GM18951 (cell line): ENCODE data around the gene TPCN1.
A peak's percentile ranks its signal among the peaks of the same experiment; 100 is the strongest.

Source experiments
- POLR2A ChIP-seq: IDR thresholded peaks from 4 replicates; pipeline ENCODE4 v1.6.1; 2011; ENCODE audit warnings: mild to moderate bottlenecking; ENCODE audit not compliant: insufficient read length, insufficient read depth; ENCODE audit errors: extremely low read depth
- in situ Hi-C: fragments of 300-500 bp; cut with MboI; formaldehyde crosslinking; loops from one replicate; pipeline ENCODE4 v1.12.0; 2022; ENCODE audit warnings: low sequenced_read_pairs, mixed read lengths, inconsistent platforms; ENCODE audit not compliant: unreplicated experiment

Gene TPCN1

GRCh38 chr12:113232840-113233585, 11.7 kb downstream of the TPCN1 start:
- TF ChIP-seq POLR2A: peak; percentile 43
- in situ Hi-C loops: no loop called here

- TF ChIP-seq POLR2A: no peak
- in situ Hi-C loops: no loop called here
Measured at GRCh38 chr12:113233967-113234366, 12.7 kb downstream of the TPCN1 start.

- in situ Hi-C loops: no loop called here
- TF ChIP-seq POLR2A: no peak
Measured at GRCh38 chr12:113234483-113234882, 13.2 kb downstream of the TPCN1 start.

- TF ChIP-seq POLR2A: no peak
- in situ Hi-C loops: no loop called here
Measured at GRCh38 chr12:113235976-113236375, 14.7 kb downstream of the TPCN1 start.

- no peak for TF ChIP-seq POLR2A
- in situ Hi-C loops: no loop called here
Measured at GRCh38 chr12:113236539-113237399, 15.5 kb downstream of the TPCN1 start.

- no peak for TF ChIP-seq POLR2A
- in situ Hi-C loops: no loop called here
Measured at GRCh38 chr12:113237748-113238147, 16.5 kb downstream of the TPCN1 start.

- in situ Hi-C loops: no loop called here
Measured at GRCh38 chr12:113238309-113238708, 17.0 kb downstream of the TPCN1 start.

GRCh38 chr12:113239288-113239771, 18.1 kb downstream of the TPCN1 start:
- in situ Hi-C loops: no loop called here
- TF ChIP-seq POLR2A: no peak

More at GRCh38 chr12:113238309-113238708, 17.0 kb downstream of the TPCN1 start:
- TF ChIP-seq POLR2A: no peak

- in situ Hi-C loops: no loop called here
- no peak for TF ChIP-seq POLR2A
Measured at GRCh38 chr12:113239811-113240331, 18.6 kb downstream of the TPCN1 start.

- no peak for TF ChIP-seq POLR2A
- in situ Hi-C loops: no loop called here
Measured at GRCh38 chr12:113240395-113240794, 19.1 kb downstream of the TPCN1 start.

GRCh38 chr12:113241191-113242025, 20.1 kb downstream of the TPCN1 start:
- TF ChIP-seq POLR2A: no peak
- in situ Hi-C loops: no loop called here

- in situ Hi-C loops: no loop called here
- no peak for TF ChIP-seq POLR2A
Measured at GRCh38 chr12:113242026-113242418, 20.8 kb downstream of the TPCN1 start.

GRCh38 chr12:113242560-113242959, 21.3 kb downstream of the TPCN1 start:
- TF ChIP-seq POLR2A: no peak
- in situ Hi-C loops: no loop called here
